ENCODE data around the gene ERMP1.

DNA sequence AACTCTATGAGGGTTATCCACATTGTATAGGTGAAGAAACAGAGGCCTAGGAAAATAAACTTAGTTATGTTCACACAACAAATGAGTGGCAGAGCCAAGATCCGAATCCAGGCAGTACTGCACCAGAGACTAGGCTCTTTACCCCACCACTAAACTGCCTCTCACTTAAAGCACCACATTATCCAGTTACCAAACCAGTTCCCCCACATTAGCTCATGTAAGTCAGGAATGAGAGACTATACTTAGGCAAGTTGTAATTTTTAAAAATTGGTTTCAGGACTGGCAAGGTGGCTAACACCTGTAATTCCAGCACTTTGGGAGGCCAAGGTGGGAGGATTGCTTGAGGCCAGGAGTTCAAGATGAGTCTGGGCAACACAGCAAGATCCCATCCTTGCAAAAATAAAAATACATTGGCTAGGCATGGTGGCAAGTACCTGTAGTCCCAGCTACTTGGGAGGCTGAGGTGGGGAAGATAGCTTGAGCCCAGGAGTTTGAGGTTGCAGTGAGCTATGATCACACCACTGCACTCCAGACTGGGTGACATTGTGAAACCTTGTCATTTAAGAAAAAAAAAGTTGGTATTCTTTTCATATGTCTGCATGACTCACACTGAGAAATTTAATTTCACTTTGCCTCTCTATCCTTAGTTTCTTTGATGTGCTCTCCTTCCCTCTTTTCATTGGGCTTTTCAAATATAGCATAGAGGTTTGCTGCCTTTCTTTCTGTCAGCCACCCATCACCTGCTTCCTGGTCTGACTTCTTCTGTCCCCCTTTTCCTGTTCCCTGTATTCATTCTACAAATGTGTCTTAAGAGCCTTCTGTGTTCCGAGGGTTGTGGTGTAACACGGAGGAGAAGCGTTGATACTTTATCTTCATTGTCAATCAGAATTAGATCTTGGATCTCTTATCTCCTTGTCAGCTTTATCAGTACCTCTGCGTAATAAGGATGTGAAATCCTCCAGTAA is 64.7 kb downstream of the ERMP1 start:
- no peak for TF ChIP-seq RARB (CRISPR knock-in tag; IDR thresholded peaks at IDR 0.05)
- TF ChIP-seq, protein P1, sequence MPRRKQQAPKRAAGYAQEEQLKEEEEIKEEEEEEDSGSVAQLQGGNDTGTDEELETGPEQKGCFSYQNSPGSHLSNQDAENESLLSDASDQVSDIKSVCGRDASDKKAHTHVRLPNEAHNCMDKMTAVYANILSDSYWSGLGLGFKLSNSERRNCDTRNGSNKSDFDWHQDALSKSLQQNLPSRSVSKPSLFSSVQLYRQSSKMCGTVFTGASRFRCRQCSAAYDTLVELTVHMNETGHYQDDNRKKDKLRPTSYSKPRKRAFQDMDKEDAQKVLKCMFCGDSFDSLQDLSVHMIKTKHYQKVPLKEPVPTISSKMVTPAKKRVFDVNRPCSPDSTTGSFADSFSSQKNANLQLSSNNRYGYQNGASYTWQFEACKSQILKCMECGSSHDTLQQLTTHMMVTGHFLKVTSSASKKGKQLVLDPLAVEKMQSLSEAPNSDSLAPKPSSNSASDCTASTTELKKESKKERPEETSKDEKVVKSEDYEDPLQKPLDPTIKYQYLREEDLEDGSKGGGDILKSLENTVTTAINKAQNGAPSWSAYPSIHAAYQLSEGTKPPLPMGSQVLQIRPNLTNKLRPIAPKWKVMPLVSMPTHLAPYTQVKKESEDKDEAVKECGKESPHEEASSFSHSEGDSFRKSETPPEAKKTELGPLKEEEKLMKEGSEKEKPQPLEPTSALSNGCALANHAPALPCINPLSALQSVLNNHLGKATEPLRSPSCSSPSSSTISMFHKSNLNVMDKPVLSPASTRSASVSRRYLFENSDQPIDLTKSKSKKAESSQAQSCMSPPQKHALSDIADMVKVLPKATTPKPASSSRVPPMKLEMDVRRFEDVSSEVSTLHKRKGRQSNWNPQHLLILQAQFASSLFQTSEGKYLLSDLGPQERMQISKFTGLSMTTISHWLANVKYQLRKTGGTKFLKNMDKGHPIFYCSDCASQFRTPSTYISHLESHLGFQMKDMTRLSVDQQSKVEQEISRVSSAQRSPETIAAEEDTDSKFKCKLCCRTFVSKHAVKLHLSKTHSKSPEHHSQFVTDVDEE (CRISPR knock-in tag; IDR thresholded peaks at IDR 0.05): no peak
- TF ChIP-seq, protein P2, sequence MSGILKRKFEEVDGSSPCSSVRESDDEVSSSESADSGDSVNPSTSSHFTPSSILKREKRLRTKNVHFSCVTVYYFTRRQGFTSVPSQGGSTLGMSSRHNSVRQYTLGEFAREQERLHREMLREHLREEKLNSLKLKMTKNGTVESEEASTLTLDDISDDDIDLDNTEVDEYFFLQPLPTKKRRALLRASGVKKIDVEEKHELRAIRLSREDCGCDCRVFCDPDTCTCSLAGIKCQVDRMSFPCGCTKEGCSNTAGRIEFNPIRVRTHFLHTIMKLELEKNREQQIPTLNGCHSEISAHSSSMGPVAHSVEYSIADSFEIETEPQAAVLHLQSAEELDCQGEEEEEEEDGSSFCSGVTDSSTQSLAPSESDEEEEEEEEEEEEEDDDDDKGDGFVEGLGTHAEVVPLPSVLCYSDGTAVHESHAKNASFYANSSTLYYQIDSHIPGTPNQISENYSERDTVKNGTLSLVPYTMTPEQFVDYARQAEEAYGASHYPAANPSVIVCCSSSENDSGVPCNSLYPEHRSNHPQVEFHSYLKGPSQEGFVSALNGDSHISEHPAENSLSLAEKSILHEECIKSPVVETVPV (CRISPR knock-in tag; IDR thresholded peaks at IDR 0.05): no peak

Measured in SK-N-SH treated with all-trans-retinoic acid at 6 μM for 48 hours (cell line).